Progenitor cell of endocrine pancreas (in vitro differentiated cells): ENCODE data around the gene VRK2. TPM values are rescaled to one million over a fixed set of nuclear protein-coding genes. Genes with fewer than 3 reads are reported as not detected.

Experiments used
- DNase-seq: peaks from one replicate; pipeline ENCODE4 v3.0.0; 2021; ENCODE audit warnings: low spot score; ENCODE audit not compliant: unreplicated experiment
- H3K27ac Mint-ChIP-seq: 2 replicates; pipeline ENCODE4 v1.8.0; 2021; ENCODE audit warnings: mild to moderate bottlenecking, moderate library complexity, mixed read lengths
- H3K27me3 Mint-ChIP-seq: 2 replicates; pipeline ENCODE4 v1.8.0; 2021; ENCODE audit warnings: mixed read lengths
- H3K36me3 Mint-ChIP-seq: 2 replicates; pipeline ENCODE4 v1.8.0; 2022; ENCODE audit warnings: mixed read lengths; ENCODE audit not compliant: insufficient read depth
- H3K4me1 Mint-ChIP-seq: 2 replicates; pipeline ENCODE4 v1.8.0; 2021; ENCODE audit warnings: low read depth, mixed read lengths
- H3K4me3 Mint-ChIP-seq: 2 replicates; pipeline ENCODE4 v1.8.0; 2021; ENCODE audit warnings: low read depth, mild to moderate bottlenecking, moderate library complexity, mixed read lengths
- H3K9me3 Mint-ChIP-seq: 2 replicates; pipeline ENCODE4 v1.8.0; 2021; ENCODE audit warnings: low read depth, mixed read lengths
- total RNA-seq: library from RNA; stranded (reverse); gene quantifications from 2 replicates; pipeline ENCODE4 v1.2.1, GENCODE V29; 2021
- TF ChIP-seq, protein P1 (sequence below): fragments of 200-600 bp; sonication (generic); IDR thresholded peaks from one replicate; pipeline ENCODE4 v1.5.0; 2021; ENCODE audit warnings: antibody characterized with exemption, mild to moderate bottlenecking; ENCODE audit not compliant: unreplicated experiment

Gene VRK2
- total RNA-seq, 1 donor from 2014 or later: 22.7 TPM

DNA sequence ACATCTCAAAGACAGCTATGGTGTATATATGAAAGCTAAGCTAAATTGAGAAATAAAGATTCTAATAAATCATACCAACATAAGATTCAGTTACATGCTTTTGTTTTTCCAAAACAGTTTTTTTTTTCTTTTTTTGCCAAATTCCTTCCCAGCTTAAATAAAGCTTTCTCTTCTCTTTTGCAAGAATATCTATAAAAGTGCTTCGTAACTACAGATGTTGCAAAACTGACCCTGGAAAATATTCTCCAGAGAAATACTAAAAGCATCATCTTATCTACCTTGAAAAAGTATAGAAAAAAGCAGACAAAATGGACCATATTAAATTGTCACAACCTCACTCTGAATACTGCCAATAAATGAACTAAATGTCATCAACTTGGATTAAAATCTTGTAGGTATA lies 155.8 kb downstream of the VRK2 start:
- Mint-ChIP-seq H3K27me3 (no peaks in the 10 kb centered on the region), H3K27ac (no peak overlapping the region), H3K4me3 (no peak overlapping the region), H3K36me3 (peaks cover 5% of the 10 kb centered on the region), H3K4me1 (peaks cover 13% of the 10 kb centered on the region), H3K9me3 (no peaks in the 10 kb centered on the region)
- TF ChIP-seq, protein P1, sequence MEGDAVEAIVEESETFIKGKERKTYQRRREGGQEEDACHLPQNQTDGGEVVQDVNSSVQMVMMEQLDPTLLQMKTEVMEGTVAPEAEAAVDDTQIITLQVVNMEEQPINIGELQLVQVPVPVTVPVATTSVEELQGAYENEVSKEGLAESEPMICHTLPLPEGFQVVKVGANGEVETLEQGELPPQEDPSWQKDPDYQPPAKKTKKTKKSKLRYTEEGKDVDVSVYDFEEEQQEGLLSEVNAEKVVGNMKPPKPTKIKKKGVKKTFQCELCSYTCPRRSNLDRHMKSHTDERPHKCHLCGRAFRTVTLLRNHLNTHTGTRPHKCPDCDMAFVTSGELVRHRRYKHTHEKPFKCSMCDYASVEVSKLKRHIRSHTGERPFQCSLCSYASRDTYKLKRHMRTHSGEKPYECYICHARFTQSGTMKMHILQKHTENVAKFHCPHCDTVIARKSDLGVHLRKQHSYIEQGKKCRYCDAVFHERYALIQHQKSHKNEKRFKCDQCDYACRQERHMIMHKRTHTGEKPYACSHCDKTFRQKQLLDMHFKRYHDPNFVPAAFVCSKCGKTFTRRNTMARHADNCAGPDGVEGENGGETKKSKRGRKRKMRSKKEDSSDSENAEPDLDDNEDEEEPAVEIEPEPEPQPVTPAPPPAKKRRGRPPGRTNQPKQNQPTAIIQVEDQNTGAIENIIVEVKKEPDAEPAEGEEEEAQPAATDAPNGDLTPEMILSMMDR: no peak
- no peak for DNase-seq

DNA sequence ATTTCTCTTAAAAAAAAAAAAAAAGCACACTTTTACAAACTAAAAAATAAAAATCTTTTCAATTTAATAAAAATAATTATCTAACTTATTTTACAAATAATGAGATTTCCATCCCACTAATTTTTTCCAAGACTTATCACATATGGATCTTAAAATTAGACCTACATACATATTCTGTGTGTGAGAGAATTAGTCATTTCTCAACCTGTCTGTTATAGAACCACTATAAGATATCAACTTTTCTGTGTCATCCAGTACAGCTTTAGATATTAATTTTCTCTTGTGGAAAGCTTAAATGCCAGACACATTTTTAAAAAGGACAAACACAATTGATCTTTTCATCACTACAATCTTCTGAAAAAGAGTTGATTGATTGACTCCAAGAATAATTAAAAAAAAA lies 156.4 kb downstream of the VRK2 start:
- TF ChIP-seq, protein P1: no peak
- H3K4me1 Mint-ChIP-seq: peaks cover 13% of the 10 kb centered on the region
- peaks cover 4% of the 10 kb centered on the region for H3K36me3 Mint-ChIP-seq
- H3K27ac Mint-ChIP-seq: no peak overlapping the region
- no peak overlapping the region for H3K4me3 Mint-ChIP-seq
- H3K9me3 Mint-ChIP-seq: no peaks in the 10 kb centered on the region
- no peak for DNase-seq
- no peaks in the 10 kb centered on the region for H3K27me3 Mint-ChIP-seq

DNA sequence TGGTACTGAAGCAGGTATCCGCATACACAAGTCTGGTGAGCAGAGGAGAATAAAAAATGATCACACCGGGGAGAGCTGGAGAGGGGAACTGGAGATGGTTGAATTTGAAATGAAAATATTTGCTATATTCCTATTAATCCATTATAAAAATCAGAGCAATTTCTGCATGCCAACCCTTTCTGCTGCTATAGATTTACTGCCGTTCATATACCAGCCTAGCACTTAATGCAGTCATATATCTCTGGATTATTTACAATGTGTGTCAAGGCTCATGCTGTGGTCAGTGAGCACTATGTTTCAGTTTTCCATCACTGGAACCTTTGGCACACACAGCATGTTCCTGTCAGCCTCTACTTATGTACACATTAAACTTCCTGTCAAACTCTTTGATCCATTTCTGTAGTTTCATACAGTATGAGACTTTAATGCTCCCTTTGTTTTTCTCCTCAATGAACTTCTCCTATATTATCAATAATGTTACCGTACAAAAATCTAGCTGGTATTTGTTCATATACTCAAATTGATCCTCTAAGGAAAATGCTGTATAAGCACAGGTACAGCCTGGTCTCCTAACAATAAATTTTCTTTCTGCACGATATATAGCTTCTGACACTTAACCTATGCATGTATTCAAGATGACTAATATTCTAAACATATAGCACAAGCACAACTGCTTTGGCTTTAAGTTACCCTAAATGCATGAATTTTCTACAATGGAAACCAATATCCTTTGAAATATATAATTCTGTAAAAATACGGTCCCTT lies 157.8 kb downstream of the VRK2 start:
- no peak overlapping the region for H3K27ac Mint-ChIP-seq

DNA sequence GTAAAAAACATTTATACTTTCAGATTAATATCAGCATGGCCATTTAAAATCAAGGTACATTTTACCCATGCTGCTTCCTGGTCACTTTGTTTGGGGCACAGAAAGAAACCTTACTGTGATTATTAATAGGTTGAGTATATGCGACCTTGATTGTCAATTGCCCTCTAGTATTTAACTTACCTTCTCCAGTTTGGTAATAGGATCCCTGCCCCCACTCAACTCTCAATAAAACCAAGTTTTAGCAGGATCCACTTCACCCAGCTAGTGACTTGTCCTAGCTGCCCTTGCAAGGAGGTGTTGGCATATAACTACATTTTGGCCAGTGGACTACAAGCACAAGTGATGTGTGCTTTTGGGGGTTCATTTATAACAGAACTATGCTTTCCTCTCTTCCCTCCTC lies 160.2 kb downstream of the VRK2 start:
- Mint-ChIP-seq H3K27me3 (no peaks in the 10 kb centered on the region), H3K36me3 (peaks cover 27% of the 10 kb centered on the region), H3K27ac (no peak overlapping the region), H3K4me1 (peaks cover 14% of the 10 kb centered on the region), H3K4me3 (no peak overlapping the region), H3K9me3 (peaks cover 11% of the 10 kb centered on the region)
- no peak for DNase-seq
- TF ChIP-seq, protein P1: no peak

More for the DNA sequence above, 157.8 kb downstream of the VRK2 start:
- no peaks in the 10 kb centered on the region for H3K9me3 Mint-ChIP-seq
- TF ChIP-seq, protein P1: no peak
- H3K4me3 Mint-ChIP-seq: no peak overlapping the region
- H3K4me1 Mint-ChIP-seq: peaks cover 18% of the 10 kb centered on the region
- DNase-seq: no peak
- H3K27me3 Mint-ChIP-seq: no peaks in the 10 kb centered on the region
- H3K36me3 Mint-ChIP-seq: peaks cover 7% of the 10 kb centered on the region

DNA sequence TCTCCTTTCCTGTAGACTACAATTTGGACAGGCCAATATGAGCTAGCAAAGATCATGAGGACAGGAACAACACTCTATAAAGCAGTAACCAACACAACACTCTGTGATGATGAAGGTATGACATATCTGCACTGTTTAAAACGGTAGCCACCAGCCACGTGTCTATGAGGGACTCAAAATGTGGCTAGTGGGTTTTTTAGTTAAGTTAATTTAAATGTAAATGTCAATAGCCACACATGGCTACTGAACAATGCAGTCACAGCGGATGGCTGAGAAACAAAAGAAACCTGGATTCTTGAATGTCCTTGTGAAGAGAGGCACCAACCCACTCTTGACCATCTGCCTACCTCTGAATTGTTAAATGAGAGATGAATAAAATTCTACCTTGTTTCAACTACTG lies 160.6 kb downstream of the VRK2 start:
- no peak overlapping the region for H3K4me3 Mint-ChIP-seq
- peaks cover 31% of the 10 kb centered on the region for H3K36me3 Mint-ChIP-seq
- no peak for DNase-seq
- H3K4me1 Mint-ChIP-seq: peaks cover 13% of the 10 kb centered on the region
- H3K9me3 Mint-ChIP-seq: peaks cover 15% of the 10 kb centered on the region
- H3K27me3 Mint-ChIP-seq: no peaks in the 10 kb centered on the region
- no peak overlapping the region for H3K27ac Mint-ChIP-seq
- TF ChIP-seq, protein P1: no peak

Other genes starting within 250 kb of the VRK2 start
- gene FANCL, start 194.5 kb downstream of the VRK2 start, total RNA-seq: 38.1 and 40.0 TPM in 2 replicates